ENCODE data around the gene MCC.

Gene MCC

GRCh38 chr5:113087976-113088514 is 400.2 kb downstream of the MCC start:
- TF ChIP-seq ISL1 (CRISPR knock-in tag; IDR thresholded peaks at IDR 0.05) = no peak
- no peak for TF ChIP-seq ZNF8 (CRISPR knock-in tag; IDR thresholded peaks at IDR 0.05)
- TF ChIP-seq, protein P1, sequence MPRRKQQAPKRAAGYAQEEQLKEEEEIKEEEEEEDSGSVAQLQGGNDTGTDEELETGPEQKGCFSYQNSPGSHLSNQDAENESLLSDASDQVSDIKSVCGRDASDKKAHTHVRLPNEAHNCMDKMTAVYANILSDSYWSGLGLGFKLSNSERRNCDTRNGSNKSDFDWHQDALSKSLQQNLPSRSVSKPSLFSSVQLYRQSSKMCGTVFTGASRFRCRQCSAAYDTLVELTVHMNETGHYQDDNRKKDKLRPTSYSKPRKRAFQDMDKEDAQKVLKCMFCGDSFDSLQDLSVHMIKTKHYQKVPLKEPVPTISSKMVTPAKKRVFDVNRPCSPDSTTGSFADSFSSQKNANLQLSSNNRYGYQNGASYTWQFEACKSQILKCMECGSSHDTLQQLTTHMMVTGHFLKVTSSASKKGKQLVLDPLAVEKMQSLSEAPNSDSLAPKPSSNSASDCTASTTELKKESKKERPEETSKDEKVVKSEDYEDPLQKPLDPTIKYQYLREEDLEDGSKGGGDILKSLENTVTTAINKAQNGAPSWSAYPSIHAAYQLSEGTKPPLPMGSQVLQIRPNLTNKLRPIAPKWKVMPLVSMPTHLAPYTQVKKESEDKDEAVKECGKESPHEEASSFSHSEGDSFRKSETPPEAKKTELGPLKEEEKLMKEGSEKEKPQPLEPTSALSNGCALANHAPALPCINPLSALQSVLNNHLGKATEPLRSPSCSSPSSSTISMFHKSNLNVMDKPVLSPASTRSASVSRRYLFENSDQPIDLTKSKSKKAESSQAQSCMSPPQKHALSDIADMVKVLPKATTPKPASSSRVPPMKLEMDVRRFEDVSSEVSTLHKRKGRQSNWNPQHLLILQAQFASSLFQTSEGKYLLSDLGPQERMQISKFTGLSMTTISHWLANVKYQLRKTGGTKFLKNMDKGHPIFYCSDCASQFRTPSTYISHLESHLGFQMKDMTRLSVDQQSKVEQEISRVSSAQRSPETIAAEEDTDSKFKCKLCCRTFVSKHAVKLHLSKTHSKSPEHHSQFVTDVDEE (CRISPR knock-in tag; IDR thresholded peaks at IDR 0.05) = no peak
- no peak for TF ChIP-seq ZNF70 (CRISPR knock-in tag; IDR thresholded peaks at IDR 0.05)
- TF ChIP-seq CREB5 (CRISPR knock-in tag; IDR thresholded peaks at IDR 0.05; ENCODE audit: low read depth) = no peak
- TF ChIP-seq ZFP3 (CRISPR knock-in tag; IDR thresholded peaks at IDR 0.05) = no peak
- ATAC-seq = no peak

DNA sequence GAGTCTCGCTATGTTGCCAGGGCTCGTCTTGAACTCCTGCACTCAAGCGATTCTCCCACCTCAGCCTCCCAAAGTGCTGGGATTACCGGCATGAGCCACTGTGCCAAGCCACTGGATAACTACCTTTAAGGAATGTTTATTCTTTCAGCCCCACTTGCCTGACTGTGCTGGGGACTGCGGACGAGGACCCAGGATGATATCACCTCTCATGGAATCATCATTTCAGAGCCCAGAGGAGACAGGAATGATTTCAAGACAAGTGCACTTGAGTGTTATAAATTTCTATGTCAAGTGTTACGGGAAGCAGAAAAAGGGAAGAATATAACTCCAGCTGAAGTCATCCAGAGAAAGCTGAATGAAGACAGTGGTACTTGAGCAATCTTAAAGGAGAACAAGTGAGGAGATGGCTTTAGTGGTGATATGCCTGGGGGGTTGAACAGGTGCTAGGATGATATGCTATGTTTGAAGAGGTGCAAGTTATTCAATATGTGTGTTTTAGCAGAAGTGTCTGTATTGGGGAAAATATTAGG is 402.3 kb downstream of the MCC start:
- no peak for ATAC-seq
- TF ChIP-seq RARB (CRISPR knock-in tag; IDR thresholded peaks at IDR 0.05) (no peak), ZC3H10 (CRISPR knock-in tag; IDR thresholded peaks at IDR 0.05) (no peak)
- TF ChIP-seq, protein P2, sequence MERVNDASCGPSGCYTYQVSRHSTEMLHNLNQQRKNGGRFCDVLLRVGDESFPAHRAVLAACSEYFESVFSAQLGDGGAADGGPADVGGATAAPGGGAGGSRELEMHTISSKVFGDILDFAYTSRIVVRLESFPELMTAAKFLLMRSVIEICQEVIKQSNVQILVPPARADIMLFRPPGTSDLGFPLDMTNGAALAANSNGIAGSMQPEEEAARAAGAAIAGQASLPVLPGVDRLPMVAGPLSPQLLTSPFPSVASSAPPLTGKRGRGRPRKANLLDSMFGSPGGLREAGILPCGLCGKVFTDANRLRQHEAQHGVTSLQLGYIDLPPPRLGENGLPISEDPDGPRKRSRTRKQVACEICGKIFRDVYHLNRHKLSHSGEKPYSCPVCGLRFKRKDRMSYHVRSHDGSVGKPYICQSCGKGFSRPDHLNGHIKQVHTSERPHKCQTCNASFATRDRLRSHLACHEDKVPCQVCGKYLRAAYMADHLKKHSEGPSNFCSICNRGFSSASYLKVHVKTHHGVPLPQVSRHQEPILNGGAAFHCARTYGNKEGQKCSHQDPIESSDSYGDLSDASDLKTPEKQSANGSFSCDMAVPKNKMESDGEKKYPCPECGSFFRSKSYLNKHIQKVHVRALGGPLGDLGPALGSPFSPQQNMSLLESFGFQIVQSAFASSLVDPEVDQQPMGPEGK (CRISPR knock-in tag; IDR thresholded peaks at IDR 0.05; ENCODE audit: borderline replicate concordance) = no peak

DNA sequence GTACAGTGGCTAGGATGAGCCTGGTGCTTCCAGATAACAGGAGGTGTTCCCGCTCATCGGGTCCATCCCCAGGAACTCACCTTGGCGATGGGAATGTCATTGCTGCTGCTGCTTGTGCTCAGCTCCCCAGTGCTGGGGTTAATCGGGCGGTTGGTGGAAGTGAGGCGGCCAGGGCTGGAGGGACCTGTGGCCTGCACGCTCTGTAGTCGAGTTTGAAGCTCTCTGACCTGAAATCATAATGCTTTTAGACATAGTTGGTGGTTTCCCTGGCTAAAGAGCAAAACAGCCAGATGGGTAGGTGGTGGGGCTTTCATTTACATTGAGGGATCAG is 403.2 kb downstream of the MCC start:
- no peak; the same call in 2 of the 3 replicates for ATAC-seq
- no peak for TF ChIP-seq SNAI2 (CRISPR knock-in tag; IDR thresholded peaks at IDR 0.05)
- TF ChIP-seq, protein P1 (CRISPR knock-in tag; IDR thresholded peaks at IDR 0.05) = no peak
- no peak for TF ChIP-seq ESRRG (CRISPR knock-in tag; IDR thresholded peaks at IDR 0.05)

DNA sequence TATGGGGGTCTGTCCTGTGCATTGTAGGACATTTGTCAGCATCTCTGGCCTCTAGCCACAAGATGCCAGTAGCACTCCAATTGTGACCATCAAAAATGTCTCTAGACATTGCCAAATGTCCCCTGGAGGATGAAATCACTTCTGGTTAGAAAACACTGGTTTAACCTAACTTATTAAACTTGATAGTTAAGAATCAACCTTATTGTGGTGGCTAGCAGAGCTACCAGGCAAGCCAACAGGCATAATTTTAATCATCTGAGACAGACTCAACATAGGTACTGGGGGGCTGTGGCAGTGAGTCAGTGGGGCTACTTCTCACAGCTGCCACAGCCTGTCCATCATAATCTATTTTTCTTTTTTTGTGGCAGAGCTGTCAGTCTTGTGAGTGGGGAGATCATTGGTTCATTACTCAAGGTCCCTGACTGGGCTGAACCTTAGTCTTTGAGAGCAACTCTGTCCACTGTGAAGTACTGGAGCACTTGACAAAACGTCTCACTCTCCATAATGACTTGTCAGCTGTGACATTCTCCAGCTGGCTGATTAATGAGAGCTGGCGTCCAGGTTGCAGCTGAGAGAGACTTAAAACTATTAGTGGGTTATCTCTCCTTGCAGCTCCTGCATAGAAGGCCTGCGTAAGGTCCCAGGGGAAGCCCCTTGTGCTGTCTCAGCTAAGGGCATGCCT is 403.7 kb downstream of the MCC start:
- peak; percentile 28; the same call in 1 of the 3 replicates for ATAC-seq

More for the DNA sequence above, 403.7 kb downstream of the MCC start:
- TF ChIP-seq ZFP3 (CRISPR knock-in tag; IDR thresholded peaks at IDR 0.05) (no peak), ZNF70 (CRISPR knock-in tag; IDR thresholded peaks at IDR 0.05) (no peak), ZNF565 (CRISPR knock-in tag; conservative IDR thresholded peaks at IDR 0.05; ENCODE audit: low read depth) (no peak), ISL1 (CRISPR knock-in tag; IDR thresholded peaks at IDR 0.05) (peak; percentile 71; the same call in 1 of the 2 replicates), TCF4 (CRISPR knock-in tag; IDR thresholded peaks at IDR 0.05; ENCODE audit: borderline replicate concordance) (peak; percentile 54), CREB5 (CRISPR knock-in tag; IDR thresholded peaks at IDR 0.05; ENCODE audit: low read depth) (no peak)
- TF ChIP-seq, protein P3, sequence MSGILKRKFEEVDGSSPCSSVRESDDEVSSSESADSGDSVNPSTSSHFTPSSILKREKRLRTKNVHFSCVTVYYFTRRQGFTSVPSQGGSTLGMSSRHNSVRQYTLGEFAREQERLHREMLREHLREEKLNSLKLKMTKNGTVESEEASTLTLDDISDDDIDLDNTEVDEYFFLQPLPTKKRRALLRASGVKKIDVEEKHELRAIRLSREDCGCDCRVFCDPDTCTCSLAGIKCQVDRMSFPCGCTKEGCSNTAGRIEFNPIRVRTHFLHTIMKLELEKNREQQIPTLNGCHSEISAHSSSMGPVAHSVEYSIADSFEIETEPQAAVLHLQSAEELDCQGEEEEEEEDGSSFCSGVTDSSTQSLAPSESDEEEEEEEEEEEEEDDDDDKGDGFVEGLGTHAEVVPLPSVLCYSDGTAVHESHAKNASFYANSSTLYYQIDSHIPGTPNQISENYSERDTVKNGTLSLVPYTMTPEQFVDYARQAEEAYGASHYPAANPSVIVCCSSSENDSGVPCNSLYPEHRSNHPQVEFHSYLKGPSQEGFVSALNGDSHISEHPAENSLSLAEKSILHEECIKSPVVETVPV (CRISPR knock-in tag; IDR thresholded peaks at IDR 0.05) = no peak
- TF ChIP-seq, protein P1 (CRISPR knock-in tag; IDR thresholded peaks at IDR 0.05) = peak; percentile 79; the same call in 1 of the 2 replicates
